Kidney capillary endothelial cell (primary cell): ENCODE data around the gene PLPP1.

Source experiments
- DNase-seq: peaks from one replicate; pipeline ENCODE4 v3.0.0-alpha.2; 2018; ENCODE audit warnings: low spot score

The PLPP1 gene

DNA sequence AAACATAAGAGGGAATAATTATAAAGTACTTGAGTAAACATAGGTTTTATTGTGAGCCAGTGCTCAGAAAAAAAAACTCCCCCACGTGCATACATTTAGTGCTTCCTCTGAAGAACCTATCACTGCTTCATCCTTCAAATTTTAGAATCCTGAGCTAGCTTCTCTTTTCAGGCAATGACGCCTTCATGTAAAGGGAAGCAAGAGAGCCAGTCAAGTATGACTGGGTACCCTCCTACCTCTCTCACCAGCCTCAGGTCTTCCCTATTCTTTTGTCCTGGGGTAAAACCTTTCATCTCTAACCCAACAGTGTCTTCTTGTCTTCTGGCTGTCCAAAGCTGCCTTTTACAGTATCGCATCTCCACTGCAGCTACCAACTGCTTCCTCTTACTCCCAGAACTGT, 32.0 kb downstream of the PLPP1 start:
- DNase-seq = no peak

DNA sequence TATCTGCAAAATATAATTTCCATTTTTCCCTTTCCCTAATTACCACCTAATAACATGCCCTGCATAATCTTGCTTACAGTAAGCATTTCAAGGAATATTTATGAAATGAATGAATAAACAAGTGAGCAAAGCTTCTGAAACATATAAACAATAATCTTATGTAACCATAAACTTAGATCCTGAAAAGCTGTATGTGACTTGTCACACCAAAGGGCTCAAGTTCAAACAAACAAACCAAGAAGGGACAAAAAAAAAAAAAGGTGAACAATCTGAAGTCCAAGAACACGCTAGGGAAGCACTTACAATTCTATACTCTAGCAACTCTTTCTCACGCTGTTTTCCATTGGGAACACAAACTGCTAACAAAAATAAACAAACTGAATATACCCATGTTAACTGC, 36.3 kb downstream of the PLPP1 start:
- no peak for DNase-seq

DNA sequence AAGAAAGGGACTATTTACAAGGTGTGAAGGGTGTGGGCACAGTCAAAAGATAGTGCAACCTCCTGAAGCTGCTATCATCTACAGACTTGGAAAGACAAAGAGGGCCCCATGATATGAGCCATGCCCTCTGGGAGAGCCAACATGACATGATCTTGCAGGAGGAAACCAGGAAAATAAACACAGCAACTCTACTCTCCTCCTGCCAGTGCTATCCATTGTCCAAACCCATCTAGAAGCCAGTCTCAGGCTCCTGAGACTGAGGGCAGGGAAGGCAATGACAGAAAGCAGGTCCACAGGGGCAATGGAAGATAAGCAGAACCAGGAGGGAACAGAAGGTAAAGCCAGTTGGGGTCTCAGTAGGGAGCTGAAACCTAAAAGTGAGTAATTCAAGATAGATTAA, 37.1 kb downstream of the PLPP1 start:
- DNase-seq = no peak

DNA sequence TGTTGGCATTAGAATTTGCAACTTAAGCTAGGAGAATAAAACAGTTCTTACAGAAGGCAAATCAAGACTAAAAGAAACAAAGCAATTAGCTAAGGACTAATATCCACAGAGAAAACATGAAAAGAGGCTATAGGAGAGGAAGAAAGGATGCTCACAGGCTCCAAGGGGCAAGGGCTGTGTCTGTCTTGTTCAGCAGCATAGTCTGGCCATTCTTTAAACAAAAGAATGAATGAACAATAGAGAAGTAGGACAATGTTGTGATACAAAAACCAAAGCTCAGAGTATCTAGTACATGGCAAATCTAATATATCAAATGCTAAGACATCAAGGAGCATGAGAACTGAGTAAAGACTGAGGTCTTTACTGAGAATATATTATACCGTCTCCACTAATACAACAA, 39.5 kb downstream of the PLPP1 start:
- DNase-seq = no peak

DNA sequence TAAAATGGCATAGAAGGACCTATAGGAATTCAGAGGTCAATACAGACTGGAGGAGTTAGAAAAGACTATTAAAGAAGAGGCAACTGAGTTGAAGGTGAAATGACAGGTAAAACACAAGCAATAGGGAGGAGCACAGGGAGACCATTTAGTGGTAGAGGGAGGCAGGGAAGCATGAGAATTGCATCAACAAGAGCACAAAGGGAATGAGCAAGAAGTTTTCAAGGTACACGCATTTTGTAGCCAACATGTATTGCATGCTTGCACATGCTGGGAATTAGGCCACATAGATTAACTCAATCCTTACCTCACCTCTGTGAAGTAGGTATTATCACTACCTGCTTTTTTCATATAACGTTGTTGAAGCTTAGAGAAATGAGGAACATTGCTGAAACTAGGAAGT, 42.3 kb downstream of the PLPP1 start:
- DNase-seq = no peak

DNA sequence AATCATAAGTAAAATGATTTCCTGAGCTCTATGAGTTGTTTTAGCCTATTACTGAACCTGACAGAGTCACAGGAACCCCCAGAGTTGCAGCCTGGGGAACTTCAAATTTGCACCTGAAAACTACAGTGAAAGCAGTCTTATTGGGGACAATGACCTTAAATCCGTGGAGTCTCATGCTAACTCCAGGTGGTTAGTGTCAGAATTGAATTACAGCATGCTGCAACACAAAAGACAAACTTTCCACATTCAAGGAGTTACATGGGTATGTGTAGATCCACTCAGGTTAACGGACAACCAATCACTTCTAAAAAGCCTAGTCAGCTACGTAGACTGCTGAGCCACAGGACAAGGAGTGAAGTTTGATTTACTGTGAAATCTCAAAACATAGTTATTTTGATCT, 49.7 kb downstream of the PLPP1 start:
- no peak for DNase-seq

DNA sequence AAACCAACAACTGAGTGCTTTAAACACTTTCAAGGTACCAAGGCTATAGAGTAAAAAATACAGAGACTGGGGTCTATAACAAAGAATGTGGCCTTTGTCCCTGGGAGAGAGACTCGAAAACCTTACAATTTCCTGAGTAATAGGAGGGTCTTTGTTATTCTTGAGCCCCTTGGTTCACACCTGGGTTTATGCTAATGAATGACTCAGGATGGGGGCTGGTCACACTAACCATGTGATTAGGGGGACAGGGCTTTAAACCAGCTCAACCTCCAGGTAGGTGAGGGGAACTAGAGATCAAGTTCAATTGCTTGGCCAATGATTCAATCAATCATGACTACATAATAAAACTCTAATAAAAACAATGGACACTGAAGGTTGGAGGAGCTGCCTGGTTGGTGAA, 50.2 kb downstream of the PLPP1 start:
- no peak for DNase-seq

DNA sequence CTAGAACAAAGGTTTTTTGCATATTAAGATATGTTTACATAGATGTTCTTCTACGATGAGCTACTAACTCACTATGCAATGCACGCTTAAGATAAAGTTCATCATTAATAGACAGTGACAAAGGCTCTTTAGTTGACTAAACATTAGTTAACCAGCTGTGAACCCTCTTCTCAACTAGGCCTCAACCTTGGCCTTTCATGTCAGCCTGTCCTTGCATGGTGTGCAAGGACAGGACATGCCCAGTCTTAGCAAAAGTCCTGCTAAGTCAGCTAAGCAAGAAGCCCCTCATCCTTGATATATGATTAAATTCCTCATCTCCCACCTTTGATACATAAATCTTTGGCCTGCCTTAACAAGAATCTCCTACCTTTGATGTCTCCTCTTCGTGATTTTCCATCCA, 50.9 kb downstream of the PLPP1 start:
- DNase-seq = no peak

DNA sequence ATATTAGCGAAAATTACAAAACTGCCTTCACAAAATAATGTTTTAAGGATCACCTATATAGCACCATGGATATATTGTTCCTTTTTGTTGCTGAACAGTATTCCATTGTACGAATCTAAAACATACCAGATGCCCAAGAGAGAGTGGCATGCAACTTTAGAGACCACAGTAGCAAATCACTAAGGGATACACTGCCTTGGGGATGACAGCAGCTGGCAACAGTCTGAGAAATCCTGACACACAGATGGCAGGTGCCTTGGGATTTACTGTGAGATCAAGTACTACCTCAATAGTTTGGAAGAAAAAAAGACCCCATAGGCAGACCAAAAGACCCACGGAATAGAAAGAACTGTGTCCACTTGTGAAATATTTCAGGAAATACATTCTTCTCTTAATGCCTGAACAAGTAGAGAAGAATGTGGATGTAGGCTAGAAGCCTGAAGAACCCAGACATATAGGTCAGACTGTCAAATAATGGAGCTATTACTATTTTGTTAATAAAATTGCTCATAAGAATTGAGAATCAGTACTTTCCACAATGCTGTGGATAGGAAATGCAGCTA, 53.4 kb downstream of the PLPP1 start:
- DNase-seq = no peak

DNA sequence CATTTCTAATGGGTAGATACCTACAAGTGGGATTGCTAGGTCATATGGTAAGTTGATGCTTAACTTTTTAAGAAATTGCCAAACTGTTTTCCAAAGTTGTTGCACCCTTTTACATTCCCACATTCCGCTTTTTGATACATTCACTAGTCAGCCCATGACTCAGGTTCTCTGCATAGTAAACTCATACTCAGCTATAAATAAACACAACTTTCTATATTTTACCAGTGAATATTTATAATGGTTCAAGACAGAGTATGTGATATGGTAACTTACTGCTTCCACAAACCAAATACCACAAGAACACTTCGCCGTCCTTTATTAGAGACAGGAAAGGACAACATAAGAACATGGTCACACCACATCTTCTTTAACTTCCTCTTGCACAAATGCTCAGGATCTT, 54.0 kb downstream of the PLPP1 start:
- DNase-seq = no peak

DNA sequence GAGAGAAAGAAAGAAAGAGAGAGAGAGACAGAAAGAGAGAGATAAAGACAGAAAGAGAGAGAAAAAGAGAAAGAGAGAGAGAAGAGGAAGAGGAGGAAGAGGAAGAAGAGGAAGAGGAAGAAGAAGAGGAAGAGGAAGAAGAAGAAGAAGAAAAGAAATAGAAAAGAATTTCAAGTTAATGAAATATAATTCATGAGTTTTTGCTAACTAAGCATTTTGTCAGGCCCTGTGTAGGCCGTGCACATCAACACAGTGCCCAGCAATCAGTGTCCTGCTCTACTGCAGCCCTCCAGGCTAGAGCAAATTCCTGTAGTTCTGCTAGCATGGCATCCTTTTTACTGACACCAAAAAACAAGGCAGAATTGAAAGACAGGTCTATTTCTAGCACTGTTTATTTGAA, 62.1 kb downstream of the PLPP1 start:
- DNase-seq = no peak

DNA sequence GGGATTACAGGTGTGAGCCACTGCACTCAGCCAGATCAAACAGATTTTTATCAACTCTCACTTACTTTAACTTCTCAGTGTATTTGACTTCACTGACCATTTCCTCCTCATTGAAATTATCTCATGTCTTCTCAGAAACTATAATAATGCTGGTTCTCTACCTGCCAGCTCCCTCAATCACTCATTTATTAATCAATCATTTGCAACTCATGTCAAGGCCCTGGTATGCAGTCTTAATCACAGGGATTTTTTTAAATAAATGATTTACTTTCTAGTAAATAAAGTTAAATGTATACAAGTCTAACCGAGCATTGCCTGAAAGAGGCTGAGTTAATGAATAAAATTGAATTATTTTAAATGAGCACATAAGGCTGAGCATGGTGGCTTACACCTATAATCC, 63.3 kb downstream of the PLPP1 start:
- no peak for DNase-seq

DNA sequence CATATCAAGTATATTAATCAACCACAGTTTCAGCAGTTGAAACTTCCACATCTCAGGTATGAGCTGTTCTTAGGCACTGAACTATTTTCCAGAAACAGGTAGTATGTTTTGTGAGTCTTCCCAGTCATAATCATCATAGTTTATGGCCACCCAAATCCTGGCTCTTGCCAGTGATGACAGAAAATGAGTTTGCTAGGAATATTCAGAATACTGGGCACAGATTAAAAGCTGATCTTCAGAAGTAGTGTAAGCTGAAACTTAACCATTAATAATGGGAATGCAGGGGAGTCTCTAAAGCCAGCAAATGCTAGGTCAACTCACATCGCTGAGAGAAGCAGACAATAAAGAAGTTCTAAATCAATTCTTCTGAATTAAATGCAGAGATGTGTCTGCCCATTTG, 64.5 kb downstream of the PLPP1 start:
- no peak for DNase-seq

DNA sequence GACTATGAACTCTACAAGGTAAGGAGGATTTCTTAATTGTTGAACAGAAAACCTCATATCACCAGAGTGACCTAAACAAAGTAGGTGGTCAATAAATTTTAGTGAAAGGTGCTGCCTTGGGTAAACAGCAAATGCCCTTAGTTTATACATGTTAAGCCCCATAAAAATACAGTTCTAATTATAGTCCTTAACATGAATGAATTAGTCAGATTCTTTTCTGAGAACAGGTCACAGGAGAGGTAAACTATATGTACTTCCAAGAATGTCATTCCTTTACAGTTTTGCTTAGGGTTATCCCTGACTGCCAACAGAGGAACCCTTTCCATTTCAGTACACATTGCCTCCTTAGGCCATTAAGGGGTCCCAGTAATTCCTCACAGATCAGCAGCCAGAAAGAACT, 64.9 kb downstream of the PLPP1 start:
- no peak for DNase-seq

DNA sequence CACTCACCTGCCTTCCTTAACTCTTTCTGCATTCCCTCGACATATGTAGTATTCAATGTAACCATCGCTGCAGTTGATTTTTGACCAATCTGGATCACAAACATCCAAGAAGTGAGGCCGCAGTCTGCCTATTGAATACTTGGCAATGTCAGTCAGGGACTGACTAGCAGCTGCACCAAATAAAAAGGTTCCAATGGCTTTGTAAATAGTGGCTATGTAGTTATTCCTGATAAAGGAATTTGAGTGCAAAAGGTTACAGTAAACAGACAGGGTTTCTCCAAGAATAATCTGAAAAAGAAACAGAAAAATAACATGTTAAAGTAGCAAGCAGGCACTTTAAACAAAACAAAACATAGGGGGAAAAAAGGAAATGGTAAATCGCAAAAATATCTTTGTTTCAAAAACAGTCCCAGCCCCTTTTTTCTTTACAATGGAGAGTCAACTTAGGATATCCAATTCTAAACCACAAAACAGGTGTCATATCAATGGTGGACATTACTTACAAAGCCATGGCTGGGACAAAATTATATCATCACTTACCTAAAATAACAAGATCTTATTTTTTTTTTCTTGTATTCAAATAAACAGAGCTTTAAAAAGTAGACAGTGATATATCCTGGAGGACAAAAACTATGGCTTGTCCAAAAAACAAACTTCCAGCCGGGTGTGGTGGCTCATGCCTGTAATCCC, 66.8 kb downstream of the PLPP1 start:
- no peak for DNase-seq

DNA sequence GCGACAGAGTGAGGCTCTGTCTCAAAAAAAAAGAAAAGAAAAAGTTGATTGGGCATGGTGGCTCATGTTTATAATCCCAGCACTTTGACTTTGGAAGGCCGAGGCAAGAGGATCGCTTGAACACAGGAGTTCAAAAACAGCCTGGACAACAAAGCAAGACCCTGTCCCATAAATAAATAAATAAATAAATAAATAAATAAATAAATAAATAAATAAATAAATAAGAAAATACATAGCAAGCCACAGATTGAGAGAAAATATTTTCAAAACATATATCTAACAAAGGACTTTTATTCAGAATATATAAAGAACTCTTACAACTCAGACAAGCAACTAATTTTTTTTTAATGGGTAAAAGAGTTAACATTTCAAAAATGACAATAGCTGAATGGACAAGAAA, 71.2 kb downstream of the PLPP1 start:
- no peak for DNase-seq

DNA sequence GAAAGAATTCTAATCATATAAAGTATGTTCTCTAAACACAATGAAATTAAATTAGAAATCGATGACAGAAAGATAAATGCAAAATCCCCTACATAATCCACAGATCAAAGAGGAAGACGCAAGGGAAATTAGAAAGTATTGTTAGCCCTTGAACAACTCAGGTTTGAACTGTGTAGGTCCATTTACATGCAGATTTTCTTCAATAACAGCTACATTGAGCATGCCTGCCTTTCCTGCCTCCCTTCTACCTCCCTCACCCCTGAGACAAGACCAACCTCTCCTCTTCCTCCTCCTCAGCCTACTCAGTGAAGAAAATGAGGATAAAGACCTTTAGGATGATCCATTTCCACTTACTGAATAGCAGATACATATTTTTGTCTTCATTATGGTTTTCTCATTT, 75.2 kb downstream of the PLPP1 start:
- DNase-seq = no peak

DNA sequence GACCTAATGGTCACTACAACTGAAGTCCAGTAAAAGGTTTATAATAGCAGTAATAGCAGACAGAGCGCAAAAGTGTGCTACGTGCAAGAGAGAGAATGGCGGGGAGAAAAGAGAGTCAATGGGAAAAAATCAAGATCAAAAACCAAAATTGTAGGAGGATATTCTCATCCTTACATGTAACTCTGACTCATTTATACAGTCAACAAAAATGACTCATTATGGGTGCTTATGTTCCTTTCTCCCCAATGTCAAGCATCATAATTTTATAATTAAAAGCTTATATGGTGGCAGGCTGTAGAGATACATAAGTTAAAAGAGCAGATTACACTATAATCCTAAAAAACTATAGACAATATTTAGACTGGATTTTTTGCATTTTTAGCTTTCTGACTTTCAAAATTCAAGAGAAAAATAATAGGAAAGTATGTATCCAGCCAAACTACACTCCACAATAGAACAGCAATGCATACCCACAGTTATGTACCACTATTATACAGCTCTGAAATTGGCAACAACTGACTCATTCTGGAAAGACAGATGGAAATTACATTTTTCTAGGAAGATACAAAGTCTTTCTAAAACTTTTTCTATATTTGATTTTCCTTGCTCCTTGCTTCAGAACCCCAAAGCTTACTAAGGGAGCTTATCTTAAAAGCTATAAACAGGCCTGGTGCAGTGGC, 78.4 kb downstream of the PLPP1 start:
- no peak for DNase-seq

DNA sequence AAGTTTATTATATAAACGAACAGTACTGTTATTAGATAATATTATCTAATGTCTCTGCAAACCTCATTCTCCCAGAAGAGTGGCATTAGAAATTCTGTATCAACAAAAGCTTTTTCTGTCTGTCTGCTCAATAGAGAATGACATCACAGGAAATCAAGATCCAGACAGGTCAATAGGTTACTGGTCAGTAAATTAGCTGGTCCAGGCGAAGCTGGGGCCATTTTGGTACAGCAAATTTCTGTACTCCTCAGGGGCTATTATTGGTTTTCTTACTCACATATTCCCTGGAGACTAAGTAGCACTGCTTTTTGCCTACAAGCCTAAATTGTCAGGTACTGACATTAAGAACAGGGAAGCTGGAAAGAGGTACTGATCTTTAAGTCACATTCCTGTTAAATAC, 80.5 kb downstream of the PLPP1 start:
- DNase-seq = peak; percentile 18

DNA sequence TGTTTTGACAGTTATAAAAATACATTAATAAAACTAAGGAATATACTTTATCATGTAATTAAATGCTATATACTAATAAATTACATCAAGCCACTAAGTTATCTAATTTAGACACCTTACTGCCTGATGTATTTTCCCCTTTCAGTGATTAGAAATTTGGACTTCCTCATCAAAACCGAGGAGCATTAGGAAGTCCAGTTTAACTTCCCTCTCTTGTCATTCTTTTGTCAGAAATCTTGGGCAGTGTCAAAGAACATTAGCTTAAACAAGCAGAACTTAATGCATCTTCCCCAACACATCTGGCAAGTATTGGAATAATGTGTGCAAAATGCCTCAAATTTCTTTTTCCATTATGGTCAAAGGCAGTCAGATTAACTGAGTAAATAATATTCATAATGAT, 81.6 kb downstream of the PLPP1 start:
- DNase-seq = no peak

DNA sequence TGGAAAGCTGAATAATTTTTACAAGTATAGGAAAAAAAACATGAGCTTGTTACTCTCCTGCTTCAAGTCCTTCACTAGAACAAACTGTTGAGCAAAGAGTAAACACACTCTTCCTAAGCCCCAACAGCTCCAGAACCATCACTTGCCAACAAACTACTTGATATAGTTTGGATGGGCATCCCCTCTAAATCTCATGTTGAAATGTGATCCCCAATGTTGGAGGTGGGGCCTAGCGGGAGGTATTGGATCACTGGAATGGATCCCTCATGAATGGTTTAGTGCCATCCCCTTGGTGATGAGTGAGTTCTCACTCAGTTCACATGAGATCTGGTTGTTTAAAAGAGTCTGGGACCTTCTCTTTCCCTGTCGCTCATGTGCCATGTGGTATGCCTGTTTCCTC, 82.8 kb downstream of the PLPP1 start:
- DNase-seq = no peak

DNA sequence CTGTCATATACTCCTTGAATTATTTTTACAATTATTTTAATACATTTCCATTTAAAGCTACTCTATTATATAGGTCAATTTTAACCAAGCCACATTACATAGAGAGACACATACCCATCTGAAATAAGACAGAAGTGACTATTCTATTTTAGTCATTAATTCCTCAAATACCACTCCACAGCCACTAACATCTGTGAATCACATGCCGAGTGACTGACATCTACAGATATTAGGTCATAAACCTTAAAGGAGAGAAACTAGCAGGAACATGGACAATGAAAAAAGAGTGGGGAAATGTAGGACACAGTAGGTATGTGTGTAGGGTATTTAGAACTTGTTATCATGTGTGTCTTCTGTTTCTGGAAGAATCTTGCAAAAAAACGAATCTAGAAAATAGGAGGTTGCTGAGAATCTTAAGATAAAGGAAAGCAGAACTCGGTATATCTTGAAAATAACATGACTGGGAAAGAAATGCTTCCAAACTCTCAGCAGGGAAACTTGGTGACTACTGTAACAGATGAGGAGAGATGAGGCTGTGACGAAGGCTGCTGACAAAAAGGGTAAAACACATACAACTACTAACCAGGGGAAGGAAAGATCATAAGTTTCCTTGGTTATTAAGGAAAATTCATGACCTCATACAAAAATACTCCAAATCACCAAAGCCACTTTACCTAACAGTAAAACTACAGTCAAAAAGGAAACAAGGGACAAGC, 84.6 kb downstream of the PLPP1 start:
- DNase-seq = no peak

DNA sequence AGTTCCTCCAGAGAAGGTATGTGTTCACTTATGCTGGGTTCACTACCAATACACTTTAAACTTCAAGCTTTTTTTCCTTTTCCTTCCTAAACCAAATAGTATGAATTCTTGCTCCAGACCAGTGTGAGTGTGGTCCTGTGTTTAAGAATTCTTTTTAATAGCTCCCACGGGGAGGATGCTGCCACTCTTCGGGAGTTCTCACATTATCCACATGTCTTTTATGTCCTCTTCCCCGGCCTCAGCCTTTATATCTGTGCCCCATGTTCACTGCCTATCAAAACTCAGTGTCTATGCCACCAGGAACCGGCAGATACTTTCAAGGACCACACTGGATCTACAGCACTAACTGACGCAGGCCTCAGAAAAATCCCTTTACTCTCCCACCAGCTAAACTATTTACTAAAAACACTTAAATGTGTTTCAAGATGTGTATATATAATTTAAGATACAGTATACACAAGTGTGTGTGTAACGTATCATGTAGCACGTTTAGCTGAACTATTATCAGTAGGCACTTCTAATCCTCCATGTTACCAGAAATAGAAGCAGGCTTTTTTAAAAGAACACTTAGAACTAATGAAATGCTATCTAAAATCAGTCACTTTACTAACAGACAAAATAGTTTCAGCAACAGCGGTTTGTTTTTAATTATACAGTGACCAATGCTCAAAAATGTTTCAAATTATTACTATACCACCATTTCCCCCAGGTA, 88.0 kb downstream of the PLPP1 start:
- no peak for DNase-seq
